Activated gamma-delta T cell (primary cell): ENCODE measurements around the gene UBE2D4.
"Not testable (repeated sequence)": the region's sequence is repeated elsewhere in the genome, so short reads cannot be mapped to it uniquely, and the experiment has no call there.

Experiments
- DNase-seq: peaks from one replicate; lab custom pipeline; 2025; lab: John Stamatoyannopoulos, UW

The UBE2D4 gene

GRCh38 chr7:43966392-43966791 is 40.2 kb downstream of the UBE2D4 start:
- not testable (repeated sequence) for DNase-seq

DNA sequence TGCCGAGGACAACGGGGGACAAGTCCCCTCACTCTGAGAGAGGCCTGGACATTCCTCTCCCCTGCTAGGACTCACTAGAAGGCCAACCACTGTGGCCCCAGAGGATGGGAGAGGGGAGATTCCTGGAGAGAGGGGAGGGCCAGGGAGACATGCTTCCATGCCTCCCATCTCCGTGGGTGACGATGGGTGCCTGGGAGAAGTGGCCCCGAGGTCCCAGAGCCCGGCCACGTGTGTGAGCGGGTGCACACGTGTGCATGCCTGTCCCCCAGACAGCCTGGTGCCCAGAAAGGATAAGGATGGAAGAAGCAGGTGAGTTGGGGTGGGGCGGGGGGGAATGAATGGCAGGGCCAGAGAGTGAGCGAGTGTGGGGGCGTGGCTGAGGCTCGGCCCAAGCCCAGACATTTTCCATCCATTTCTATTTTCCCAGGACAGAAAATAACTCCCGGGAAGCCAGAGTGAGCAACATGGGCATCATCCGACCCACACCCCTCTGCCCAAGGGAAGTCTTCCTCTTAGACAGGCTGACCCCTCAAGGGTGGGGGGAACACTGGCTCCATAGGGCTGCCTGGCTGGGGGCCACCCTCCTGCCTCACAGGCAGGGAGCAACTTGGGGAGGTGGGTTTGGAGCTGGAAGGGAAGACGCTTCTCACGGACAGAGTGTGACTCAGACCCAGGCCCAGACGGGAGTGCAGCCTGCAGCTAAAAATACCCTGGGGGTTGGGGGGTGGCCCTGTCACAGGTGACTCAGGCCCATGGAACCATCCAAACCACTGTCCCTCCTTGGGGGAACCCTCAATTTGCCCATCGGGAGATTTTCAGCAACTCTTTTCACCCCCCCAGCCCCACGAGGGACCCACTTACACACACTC is 42.2 kb downstream of the UBE2D4 start:
- not testable (repeated sequence) for DNase-seq

DNA sequence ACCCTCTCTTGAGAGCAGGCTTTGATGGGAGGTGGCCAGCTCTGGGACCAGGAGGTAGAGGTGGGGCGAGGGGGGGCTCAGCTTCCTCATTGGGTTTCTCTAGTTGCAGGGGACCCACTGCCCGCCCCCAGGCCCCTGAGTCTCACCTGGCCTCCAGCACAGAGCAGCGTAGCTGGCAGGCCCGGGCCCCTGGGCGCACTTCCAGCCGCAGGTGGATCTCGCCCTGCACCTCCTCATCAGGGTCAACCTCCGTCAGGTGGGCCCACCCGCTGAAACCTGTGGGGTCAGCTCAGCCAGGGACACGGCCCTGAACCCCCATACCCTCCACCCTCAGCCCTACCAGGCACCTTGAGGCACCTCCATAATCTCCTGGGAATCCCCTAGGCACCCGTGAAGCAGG is 43.4 kb downstream of the UBE2D4 start:
- DNase-seq: not testable (repeated sequence)

DNA sequence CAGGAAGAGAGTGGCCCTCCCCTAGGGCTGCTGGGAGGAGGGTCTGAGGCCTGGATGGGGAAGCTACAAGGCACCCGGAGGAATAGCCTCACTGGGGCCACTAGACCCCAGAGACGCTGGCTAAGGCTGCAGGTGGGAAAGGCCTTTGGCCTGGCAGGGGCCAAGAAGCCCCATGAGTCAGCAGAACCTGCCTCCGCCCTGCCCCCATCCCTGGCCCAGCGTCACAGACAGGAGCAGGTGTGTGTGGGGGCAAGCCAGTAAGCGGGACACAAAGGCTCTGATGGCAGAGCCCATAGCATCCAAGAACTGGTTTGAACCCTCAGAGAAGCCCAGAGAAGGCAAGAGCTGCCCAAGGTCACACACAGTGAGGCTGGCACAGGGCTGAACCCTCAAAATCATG is 44.5 kb downstream of the UBE2D4 start:
- DNase-seq: not testable (repeated sequence)

- not testable (repeated sequence) for DNase-seq
Observed at GRCh38 chr7:43974033-43974573, 47.9 kb downstream of the UBE2D4 start.

DNA sequence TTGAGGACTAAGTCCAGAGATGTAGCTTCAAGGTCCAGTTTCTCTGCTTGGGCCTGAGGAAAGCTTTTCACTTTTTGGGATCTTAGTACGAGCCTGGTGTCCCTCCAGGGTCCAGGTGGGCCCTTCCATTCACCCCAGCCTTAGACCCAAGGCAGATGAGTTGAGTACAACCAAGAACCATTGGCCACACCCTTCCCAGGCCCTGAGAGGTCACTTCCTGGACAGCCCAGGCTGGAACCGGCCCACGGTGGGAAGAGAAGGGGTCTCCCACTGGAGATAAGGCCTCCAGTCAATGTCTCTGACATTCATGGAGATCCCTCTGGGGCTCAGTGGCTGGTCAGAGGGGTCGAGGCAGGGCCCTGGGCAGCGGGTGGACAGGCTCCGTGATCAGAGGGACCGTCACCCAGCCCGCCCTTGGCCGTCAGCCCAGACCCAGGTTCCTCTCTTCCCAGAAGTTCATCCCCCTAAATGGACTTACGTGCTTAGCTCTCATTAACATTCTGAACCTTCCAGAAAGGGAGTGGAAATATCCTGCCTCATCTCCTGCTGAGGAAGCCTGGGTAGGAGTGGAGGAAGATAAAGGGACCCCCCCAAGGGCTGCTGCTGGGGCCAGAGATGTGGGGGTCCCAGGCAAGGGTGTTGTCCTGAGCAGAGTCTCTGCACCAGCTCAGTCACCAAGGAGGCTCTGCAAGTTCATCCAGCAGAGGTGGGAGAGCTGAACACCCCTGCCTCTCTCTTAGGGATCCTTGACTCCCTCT is 48.7 kb downstream of the UBE2D4 start:
- not testable (repeated sequence) for DNase-seq

DNA sequence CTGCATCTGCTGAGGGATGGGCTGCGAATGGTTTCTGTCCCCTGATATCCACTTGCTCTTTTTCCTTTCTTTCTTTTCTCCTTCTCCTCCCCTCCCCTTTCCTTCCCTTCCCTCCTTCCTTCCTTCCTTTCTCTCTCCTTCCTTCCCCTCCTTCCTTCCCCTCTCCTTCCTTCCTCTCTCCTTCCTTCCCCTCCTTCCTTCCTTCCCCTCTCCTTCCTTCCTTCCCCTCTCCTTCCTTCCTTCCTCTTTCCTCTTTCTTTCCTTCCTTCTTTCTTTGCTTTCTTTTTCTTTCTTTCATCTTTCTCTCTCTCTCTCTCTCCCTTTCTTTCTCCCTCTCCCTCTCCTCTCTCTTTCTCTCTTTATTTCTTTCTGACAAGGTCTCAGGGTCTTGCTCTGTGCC is 51.3 kb downstream of the UBE2D4 start:
- DNase-seq: no peak

GRCh38 chr7:43978102-43978501 is 51.9 kb downstream of the UBE2D4 start:
- not testable (repeated sequence) for DNase-seq

- not testable (repeated sequence) for DNase-seq
Observed at GRCh38 chr7:43982848-43983247, 56.6 kb downstream of the UBE2D4 start.

DNA sequence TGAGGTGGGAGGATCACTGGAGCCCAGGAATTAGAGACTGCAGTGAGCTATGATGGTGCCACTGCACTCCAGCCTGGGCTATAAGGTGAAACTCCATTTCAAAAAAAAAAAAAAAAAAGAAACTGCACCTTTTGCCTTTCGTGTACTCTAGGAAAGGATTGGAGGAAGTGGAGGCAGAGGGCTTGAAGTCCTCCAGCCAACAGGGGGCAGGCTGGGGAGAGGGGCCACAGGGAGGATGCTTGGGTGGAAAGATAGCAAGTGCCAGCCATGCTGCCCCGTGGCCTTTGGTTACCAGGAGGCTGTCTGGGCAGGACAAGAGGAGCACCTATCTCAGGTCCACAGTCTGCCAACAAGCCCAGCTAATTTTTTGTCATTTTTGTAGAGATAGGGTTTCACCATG is 57.5 kb downstream of the UBE2D4 start:
- not testable (repeated sequence) for DNase-seq

GRCh38 chr7:43985904-43986864 is 59.9 kb downstream of the UBE2D4 start:
- DNase-seq: peak; percentile 59

- DNase-seq: not testable (repeated sequence)
Observed at GRCh38 chr7:43987476-43987875, 61.2 kb downstream of the UBE2D4 start.

GRCh38 chr7:43990011-43990585 is 63.9 kb downstream of the UBE2D4 start:
- not testable (repeated sequence) for DNase-seq

DNA sequence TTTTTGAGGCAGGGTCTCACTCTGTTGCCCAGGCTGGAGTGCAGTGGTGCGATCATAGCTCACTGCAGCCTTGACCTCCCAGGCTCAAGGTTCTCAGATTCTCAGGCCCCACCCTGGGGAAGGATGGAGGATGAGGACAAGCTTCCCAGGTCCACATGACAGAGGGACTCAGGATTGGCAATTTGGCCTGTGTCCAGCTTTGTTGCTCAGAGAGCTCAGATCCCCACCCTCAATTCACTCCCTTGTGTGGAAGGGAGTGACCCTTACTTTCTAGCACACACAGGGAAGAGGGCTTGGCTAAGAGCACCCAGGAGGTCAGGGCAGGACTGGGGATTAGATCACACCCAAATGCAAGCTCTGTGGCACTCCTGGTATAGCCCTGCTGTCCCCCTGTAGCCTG is 64.6 kb downstream of the UBE2D4 start:
- not testable (repeated sequence) for DNase-seq

- not testable (repeated sequence) for DNase-seq
Observed at GRCh38 chr7:43992896-43993295, 66.7 kb downstream of the UBE2D4 start.

DNA sequence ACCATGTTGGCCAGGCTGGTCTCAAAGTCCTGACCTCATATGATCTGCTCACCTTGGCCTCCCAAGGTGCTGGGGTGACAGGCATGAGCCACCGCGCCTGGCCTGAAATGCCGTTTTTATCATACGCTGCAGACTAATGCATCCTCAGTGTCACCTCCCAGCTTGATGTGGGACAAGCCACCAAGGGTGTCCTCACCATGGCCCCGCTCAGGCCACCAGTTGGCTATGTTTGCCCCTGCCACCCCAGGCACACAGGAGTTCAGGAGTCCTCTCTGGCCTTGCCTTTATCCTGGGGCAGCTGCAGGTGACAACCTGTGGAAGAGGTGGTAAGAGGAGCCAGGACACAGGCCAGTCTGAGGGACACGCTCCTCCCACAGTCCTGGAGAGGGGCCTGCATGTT is 68.4 kb downstream of the UBE2D4 start:
- not testable (repeated sequence) for DNase-seq

- DNase-seq: not testable (repeated sequence)
Observed at GRCh38 chr7:43997532-43997931, 71.3 kb downstream of the UBE2D4 start, which contains the start of gene SPDYE1. Gene SPDYE1, plus strand, starts transcription at chr7:43997897. Its CDS starts 2,053 bp downstream, at chr7:43999950.
